Measurements from ENCODE around the gene PRKN.

DNA sequence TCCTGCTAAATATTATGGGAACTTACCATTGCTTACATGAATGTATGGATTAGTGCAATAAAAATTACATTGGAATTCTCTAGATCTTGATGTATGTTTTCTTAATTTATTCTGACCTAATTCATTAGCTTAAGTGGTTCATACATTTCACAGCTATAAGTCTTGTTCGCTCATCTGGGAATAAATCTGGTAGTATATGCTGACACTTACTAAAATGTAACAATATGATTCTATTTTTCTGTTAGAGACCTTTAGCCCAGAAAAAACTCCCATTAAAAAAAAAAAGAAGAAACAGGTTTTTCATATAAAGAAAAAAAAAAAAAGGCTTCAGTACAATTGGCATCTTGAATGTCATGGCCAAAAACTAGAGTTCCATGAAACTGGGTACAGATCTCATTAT, 1059.6 kb downstream of the PRKN start:
- TF ChIP-seq GATA2 (IDR thresholded peaks at IDR 0.05; ENCODE audit: low read depth, low read length) (no peak), GATA3 (IDR thresholded peaks at IDR 0.05; ENCODE audit: low read depth, low read length) (no peak)
